ENCODE measurements around the gene ACAD10.
"Not testable (repeated sequence)": the region's sequence is repeated elsewhere in the genome, so short reads cannot be mapped to it uniquely, and the experiment has no call there.

ACAD10 gene

DNA sequence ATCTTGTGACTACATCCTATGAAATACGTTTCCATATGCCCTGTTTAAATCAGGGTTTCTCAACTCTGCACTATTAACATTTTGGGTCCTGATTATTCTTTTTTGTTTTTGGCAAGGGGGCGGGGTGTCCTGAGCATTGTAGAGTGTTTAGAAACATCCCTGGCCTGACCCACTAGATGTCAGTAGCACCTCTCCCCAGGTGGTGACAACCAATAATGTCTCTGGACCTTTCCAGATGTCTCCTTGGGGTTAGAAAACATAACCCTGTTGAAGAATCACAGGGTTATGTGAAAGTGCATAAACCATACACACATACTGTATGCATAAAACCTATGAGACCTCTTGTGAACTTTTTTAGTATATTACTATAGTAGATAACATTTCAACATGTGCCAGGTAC is 1.4 kb downstream of the ACAD10 start:
- no peak for DNase-seq (ENCODE audit: low read depth)

DNA sequence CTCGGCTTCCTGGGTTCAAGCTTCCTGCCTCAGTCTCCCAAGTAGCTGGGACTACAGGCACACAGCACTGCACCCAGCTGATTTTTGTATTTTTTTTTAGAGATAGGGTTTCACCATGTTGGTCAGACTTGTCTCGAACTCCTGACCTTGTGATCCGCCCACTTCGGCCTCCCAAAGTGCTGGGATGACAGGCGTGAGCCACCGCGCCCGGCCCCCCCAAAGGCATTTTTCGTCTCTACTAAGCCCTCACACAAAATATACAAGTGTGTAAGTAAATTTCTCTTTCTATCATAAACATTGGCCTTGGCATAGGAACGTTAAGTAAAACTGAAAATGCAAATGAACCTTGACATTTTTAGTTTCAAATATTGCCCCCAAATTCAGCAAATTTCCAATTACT is 2.1 kb downstream of the ACAD10 start:
- DNase-seq (ENCODE audit: low read depth): no peak

DNA sequence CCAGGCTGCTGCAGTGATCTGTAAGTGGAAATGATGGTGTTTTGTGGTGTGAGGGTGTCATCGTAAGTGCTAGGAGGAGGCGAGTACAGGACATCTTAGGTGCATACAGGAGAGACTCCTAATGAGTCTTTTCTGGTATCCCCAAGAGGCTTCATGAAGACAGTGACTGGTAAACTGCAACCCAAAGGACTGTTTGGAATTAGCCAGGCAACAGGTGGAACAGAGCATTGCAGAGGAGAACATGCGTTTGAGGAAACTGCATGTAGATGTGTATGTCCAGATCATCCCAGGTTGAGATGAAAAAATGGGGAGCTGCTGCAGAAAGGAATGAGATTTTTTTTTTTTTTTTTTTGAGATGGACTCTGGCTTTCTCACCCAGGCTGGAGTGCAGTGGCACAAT is 5.4 kb downstream of the ACAD10 start:
- no peak for DNase-seq (ENCODE audit: low read depth)

DNA sequence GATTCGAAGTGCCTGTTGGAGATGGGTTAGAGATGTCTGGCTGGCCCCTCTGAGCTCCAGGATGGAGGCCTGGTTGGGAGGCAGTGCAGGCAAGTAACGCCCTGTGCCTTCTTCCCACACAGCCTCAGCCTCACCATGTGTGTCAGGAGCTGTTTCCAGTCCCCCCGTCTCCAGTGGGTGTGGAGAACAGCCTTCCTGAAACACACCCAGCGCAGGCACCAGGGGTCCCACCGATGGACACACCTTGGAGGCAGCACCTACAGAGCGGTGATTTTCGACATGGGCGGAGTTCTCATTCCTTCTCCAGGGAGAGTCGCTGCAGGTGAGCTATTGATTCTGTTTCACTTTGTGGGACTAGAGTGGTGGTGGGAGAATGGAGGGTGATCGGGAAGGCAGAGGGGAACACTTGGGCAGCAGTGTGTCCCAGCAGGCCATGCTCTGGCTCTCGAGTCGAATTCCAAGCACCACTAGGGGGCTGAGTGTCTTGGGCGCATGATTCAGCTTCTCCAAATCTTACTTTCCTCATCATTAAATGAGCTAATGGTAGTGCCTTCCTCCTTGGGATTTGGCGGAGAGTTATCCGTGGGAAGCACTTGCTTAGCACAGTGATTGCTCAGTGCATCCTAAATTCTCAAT is 6.8 kb downstream of the ACAD10 start:
- no peak for DNase-seq (ENCODE audit: low read depth)

DNA sequence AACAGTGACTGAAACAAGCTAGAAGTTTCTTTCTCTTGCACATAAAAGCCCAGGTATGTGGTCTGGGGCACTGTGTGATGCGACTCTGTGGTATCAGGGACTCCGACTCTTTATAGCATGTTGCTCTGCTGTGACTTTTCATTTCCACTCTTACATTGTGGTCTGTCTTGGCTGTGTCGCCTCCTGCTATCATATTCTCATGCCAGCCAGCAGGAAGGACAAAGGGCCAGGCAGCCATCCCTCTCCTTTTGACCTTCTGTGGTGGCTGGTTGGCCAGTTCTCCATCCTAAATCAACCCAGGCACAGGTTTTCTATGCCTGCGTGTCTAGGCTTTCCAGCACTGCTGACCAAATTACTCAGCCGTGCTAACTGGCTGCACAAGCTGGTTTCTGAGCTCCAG is 8.0 kb downstream of the ACAD10 start:
- DNase-seq (ENCODE audit: low read depth): no peak

DNA sequence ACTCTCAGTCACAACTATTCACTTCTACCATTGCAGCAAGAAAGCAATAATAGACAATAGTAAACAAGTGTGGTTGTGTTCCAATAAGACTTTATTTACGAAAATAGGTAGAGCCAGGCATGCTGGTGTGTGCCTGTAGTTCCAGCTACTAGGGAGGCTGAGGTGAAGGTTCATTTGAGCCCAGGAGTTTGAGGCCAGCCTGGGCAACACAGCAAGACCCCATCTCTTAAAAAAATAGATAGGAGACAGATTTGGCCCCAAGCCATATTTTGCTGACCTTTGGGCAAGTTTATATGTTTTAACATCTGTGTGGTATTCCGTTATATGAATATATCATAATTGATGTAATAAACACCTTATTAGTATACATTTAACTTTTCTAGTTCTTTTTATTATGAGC is 14.1 kb downstream of the ACAD10 start:
- DNase-seq (ENCODE audit: low read depth): no peak

DNA sequence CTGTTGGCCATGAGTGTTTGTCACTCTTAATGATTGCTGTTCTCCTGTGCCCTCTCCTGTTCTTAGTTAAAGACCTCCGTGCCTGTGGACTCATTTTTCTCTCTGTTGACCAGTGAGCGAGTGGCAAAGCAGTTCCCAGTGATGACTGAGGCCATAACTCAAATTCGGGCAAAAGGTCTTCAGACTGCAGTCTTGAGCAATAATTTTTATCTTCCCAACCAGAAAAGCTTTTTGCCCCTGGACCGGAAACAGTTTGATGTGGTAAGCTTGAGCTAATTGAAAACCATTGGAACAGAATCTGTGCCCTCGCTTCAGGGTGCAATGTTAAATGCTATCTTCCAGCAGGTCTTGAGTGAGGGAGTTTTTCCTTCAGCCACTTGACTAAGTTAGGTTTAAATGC is 19.8 kb downstream of the ACAD10 start:
- DNase-seq (ENCODE audit: low read depth): no peak

DNA sequence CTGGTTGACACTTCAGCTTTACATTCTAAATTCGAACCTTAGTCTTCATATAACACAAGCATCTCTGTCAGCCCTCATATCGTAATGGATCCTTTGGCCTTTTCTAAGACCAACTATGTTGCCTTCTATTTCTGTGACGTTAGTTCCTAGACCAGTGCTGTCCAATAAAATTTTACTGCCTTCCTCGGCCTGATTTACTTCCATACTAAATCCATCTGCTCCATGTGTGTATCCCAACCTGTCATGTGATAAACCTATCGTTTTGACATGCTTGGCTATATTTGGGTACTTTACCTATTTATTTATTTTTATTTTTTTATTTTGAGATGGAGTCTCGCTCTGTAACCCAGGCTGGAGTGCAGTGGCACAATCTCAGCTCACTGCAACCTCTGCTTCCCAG is 20.3 kb downstream of the ACAD10 start:
- DNase-seq (ENCODE audit: low read depth): no peak

DNA sequence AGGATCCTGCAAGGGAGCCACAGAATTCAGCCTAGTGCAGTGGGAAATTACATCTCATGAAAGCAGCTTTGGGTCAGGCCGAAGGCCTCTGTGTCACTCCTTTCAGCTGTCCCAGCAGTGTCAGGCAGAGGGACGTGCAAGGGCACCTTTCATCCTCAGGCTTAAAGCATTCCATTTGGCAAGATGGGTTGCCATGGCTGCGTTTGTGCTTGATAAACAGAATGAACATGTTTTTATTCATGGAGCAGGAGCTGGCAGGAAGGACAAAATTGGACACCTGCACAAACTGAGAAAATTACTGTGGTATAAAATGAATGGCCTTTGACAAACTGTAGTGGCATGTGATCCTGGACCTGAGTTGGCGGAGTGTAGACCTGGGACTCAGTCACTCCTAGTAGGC is 29.4 kb downstream of the ACAD10 start:
- DNase-seq (ENCODE audit: low read depth): no peak

DNA sequence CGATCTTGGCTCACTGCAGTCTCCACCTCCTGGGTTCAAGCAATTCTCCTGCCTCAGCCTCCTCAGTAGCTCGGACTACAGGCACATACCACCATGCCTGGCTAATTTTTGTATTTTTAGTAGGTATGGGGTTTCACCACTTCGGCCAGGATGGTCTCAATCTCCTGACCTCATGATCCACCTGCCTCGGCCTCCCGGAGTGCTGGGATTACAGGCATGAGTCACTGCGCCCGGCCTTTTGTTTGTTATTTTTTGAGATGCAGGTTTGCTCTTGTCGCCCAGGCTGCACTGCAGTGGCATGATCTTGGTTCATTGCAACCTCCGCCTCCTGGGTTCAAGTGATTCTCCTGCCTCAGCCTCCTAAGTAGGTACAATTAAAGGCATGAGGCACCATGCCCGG is 33.5 kb downstream of the ACAD10 start:
- not testable (repeated sequence) for DNase-seq (ENCODE audit: low read depth)

DNA sequence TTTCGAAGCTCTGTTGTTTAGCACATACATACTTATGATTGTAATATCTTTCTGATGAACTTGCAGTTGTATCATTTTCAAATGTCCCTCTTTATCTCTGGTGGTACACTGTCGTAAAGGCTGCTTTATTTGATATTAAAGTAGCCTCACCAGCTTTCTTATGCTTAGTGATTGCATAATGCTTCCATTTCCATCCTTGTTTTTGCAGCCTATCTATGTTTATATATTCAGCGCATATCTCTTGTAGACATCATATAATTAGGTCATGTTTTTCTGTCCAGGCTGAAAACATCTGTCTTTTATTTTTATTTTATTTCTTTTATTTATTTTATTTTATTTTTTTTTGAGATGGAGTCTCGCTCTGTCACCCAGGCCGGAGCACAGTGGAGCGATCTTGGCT is 34.6 kb downstream of the ACAD10 start:
- no peak for DNase-seq (ENCODE audit: low read depth)

DNA sequence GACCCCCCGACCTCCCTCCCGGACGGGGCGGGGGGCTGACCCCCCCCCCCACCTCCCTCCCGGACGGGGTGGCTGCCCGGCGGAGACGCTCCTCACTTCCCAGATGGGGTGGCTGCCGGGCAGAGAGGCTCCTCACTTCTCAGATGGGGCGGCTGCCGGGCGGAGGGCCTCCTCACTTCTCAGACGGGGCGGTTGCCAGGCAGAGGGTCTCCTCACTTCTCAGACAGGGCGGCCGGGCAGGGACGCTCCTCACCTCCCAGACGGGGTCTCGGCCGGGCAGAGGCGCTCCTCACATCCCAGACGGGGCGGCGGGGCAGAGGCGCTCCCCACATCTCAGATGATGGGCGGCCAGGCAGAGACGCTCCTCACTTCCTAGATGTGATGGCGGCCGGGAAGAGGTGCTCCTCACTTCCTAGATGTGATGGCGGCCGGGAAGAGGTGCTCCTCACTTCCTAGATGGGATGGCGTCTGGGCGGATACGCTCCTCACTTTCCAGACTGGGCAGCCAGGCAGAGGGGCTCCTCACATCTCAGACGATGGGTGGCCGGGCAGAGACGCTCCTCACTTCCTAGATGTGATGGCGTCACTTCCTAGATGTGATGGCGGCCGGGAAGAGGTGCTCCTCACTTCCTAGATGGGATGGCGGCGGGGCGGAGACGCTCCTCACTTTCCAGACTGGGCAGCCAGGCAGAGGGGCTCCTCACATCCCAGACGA is 38.0 kb downstream of the ACAD10 start:
- not testable (repeated sequence) for DNase-seq (ENCODE audit: low read depth)

DNA sequence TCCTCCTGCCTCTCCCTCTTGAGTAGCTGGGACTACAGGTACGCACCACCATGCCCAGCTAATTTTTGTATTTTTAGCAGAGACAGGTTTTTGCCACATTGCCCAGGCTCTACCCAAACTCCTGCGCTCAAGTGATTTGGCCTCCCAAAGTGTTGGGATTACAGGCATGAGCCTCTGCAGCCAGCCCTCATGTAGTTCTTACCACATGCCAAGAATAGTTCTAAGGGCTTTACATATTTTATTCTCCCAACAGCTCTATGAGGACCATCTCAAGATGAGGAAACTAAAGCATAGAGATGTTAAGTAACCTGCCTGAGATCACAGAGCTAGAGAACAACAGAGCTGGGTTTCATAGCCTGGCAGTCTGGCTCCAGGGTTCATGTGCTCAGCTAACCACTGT is 42.9 kb downstream of the ACAD10 start:
- DNase-seq (ENCODE audit: low read depth): no peak

DNA sequence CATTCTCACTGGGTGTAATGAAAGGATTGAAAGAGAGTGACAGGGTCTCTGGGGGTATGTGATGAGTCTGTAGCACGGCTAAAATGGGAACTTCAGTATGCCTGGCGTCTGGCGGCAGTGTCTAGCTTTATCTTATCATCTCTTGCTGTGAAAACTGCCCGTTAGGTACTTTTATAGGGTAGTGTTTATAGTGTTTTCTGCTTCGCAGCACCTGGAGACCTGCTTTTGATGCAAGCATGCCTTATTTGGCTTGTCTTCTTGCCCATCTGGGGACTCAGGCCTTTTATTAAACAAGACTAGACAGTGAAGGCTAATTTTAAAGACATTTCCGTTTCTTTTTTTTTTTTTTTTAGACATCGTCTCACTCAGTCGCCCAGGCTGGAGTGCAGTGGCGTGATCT is 44.6 kb downstream of the ACAD10 start:
- DNase-seq (ENCODE audit: low read depth): no peak

DNA sequence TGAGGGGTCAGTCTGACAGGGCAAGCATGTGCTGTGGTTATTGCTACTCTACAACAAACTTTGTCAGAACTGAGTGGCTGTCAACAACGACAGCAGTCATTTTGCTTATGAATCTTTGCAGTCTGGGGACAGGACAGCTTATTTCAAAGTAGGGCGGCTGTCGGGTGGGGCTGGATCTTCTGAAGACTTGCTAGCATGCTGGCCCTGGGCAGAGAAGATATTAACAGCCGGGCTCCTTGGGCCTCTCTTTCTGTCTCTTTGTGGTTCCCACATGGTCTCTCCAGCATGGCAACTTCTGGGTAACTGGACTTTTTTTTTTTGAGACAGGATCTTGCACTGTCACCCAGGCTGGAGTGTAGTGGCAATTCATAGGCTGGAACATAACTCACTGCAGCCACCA is 46.9 kb downstream of the ACAD10 start:
- no peak for DNase-seq (ENCODE audit: low read depth)

DNA sequence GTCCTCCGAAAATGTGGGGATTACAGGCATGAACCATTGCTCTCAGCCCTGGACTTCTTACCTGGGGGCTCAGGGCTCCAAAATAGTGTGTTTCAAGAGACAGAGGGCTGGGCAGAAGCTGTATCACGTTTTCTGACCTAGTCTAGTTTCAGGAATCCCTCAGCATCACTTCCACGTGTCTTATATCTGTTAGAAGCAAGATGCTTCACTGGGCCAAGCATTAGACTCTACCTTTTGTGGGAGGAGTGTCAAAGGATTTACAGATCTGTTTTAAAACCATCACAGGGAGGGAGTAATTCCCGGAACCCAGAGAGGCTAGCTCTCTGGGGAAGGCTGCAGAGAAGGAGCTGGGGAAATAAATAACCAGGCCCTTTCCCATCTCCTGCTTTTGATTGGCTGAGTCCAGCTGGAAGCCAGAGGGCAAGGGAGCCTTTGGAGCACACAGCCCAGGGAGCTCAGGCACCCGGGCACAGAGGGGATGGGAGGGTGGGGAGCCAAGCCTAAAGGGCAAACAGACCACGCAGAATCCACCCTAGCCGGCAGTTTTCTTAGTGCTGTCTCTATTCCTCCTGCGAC is 47.6 kb downstream of the ACAD10 start:
- DNase-seq (ENCODE audit: low read depth): no peak

DNA sequence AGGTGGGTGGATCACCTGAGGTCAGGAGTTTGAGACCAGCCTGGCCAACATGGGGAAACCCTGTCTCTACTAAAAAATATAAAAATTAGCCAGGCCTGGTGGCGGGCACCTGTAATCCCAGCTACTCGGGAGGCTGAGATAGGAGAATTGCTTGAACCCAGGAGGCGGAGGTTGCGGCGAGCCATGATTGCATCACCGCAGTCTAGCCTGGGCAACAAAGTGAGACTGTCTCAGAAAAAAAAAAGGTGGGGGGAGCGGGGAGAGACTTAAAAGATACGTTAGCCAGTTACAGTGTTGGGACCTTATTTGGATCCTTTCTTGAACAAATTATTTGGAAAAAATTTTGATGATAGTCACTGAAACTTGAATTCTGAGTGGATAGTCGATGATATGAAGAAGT is 53.7 kb downstream of the ACAD10 start:
- not testable (repeated sequence) for DNase-seq (ENCODE audit: low read depth)

DNA sequence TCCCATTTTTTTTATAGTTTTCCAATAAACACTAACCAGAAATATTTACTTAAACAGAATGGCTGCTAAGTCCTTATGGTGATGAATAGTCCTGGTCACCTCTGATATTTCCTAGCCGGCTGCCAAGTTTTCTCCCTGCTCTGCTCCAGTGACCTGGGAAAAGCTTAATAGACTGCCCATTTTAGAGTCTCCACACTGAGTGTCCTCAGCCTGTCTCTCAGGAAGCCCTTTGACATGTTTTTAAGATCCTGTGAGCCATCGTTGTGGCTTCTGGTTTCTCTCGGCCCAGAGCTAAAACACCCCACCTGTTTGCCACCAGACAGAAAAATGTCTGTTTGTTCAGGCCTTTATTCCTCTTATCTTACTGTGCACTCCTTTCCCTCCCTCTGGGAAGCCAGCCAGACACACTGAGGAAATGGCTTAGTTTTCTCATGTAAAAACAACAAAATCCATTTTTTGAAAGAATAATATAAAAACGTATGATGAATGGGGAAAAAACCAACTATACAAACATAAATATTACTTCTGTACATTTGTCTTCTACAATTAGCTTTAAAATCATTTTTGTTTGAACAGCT is 55.5 kb downstream of the ACAD10 start:
- DNase-seq (ENCODE audit: low read depth): no peak

DNA sequence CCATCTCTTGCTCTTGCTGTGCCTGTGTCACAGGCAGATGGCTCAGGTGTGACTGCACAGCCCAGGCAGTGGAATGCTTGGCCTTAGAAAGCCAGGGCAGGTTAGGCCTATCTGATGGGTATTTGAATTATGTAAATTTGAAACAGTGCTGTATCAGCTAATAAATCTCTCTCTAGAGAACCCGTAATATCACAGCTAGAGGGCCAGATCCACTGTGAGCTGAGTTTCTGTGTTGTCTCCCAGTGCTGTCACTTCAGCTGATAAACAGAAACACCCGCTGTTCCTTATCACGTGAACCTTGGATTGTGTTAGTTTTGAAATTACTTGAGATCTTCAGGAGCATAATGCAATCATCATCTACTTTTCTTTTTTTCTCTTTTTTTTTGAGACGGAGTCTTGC is 59.4 kb downstream of the ACAD10 start:
- no peak for DNase-seq (ENCODE audit: low read depth)

DNA sequence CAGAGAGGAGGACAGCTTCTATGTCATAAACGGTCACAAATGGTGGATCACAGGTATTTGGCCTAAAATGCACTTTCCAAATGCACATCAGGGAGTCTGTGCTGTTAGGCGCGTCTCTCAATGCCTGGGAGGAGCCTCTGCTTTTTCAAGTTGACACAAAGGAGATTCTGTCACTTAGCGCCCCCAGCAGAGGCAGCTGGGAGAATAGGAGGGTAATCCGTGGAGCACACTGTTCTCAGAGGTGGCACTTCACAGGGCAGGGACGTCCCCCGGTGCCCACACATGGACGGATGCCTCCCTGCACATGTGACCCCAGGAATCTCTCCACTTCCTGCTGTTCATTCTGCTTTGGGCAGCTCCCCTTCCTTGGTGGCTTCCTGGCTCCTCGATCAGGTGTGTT is 61.5 kb downstream of the ACAD10 start:
- no peak for DNase-seq (ENCODE audit: low read depth)

DNA sequence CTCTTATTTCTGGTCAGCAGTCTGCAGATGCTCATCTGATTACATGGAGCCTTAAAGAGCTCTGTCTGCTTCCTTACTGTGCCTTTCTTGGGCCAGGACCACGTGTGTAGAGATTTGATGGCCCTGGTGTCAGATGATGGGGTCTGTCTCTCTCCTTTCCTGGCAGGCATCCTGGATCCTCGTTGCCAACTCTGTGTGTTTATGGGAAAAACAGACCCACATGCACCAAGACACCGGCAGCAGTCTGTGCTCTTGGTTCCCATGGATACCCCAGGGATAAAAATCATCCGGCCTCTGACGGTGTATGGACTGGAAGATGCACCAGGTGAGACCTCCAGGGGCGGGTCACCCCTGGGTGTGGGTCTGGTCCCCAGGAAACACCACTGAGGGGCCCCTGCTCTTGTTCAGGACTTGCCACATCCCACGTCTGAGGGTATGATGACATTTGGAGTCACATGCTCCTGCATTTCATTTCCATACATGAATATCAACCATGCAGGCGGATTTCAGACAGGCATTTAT is 62.4 kb downstream of the ACAD10 start:
- DNase-seq (ENCODE audit: low read depth): no peak

DNA sequence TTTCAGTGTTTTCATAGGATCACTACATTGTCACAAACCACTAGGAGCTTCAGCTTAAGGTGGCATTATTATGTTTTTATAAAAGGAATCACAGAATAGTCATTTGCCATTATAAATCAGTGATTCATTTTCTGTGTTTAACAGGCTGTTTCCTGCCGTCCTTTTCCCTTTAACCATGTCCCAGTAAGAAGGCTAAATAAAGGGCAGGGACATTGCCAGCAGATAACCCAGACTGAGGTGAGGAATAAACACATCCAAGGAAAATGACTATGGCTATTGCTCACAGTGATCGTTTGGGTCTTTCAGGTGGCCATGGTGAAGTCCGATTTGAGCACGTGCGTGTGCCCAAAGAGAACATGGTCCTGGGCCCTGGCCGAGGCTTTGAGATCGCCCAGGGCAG is 63.0 kb downstream of the ACAD10 start:
- no peak for DNase-seq (ENCODE audit: low read depth)

DNA sequence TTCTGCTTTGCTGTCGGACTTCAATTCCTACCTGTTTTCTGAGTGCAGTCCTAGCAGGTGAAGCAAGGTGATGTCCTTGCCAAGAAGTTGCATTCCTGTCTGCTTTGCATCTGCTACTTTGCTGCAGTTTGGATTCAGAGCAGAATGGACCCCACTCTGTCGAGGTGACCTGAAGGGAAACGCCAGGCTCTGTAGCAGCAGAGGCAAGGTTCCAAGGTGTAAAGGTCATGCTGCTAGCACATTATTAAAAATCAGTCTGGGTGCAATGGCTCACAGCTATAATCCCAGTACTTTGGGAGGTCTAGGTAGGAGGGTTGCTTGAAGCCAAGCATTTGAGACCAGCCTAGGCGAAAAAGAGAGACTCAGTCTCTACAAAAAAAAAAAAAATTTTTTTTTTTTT is 63.5 kb downstream of the ACAD10 start:
- DNase-seq (ENCODE audit: low read depth): no peak
